Middle frontal gyrus (tissue), 1 donor: ENCODE measurements around the gene NFX1.
"Not testable (repeated sequence)": the region's sequence is repeated elsewhere in the genome, so short reads cannot be mapped to it uniquely, and the experiment has no call there.

Source experiments
- DNase-seq: peaks from one replicate; pipeline ENCODE4 v3.0.0-alpha.2; 2015; ENCODE audit warnings: low spot score; ENCODE audit errors: extremely low spot score

The NFX1 gene

GRCh38 chr9:33355933-33356332 is 65.6 kb downstream of the NFX1 start:
- DNase-seq, result no peak

GRCh38 chr9:33358641-33359040 is 68.3 kb downstream of the NFX1 start:
- not testable (repeated sequence) for DNase-seq

- DNase-seq, result no peak
Observed at GRCh38 chr9:33364127-33364526, 73.8 kb downstream of the NFX1 start.

GRCh38 chr9:33364814-33365213 is 74.5 kb downstream of the NFX1 start:
- DNase-seq, result not testable (repeated sequence)

- no peak for DNase-seq
Observed at GRCh38 chr9:33366979-33367480, 76.7 kb downstream of the NFX1 start.

GRCh38 chr9:33372900-33373299 is 82.6 kb downstream of the NFX1 start:
- DNase-seq, result no peak

- no peak for DNase-seq
Observed at GRCh38 chr9:33374190-33374589, 83.9 kb downstream of the NFX1 start.

- peak; percentile 72 for DNase-seq
Observed at GRCh38 chr9:33374634-33375237, 84.4 kb downstream of the NFX1 start.

- no peak for DNase-seq
Observed at GRCh38 chr9:33375238-33375840, 85.0 kb downstream of the NFX1 start.

- peak; percentile 53 for DNase-seq
Observed at GRCh38 chr9:33375841-33376321, 85.6 kb downstream of the NFX1 start.

- DNase-seq, result no peak
Observed at GRCh38 chr9:33377089-33377715, 86.9 kb downstream of the NFX1 start.

- no peak for DNase-seq
Observed at GRCh38 chr9:33378121-33378795, 87.9 kb downstream of the NFX1 start.

GRCh38 chr9:33379666-33380389 is 89.5 kb downstream of the NFX1 start:
- no peak for DNase-seq

GRCh38 chr9:33380390-33381094 is 90.2 kb downstream of the NFX1 start:
- no peak for DNase-seq

GRCh38 chr9:33381231-33381791 is 91.0 kb downstream of the NFX1 start:
- no peak for DNase-seq

- not testable (repeated sequence) for DNase-seq
Observed at GRCh38 chr9:33382397-33382796, 92.1 kb downstream of the NFX1 start.

- DNase-seq, result not testable (repeated sequence)
Observed at GRCh38 chr9:33383396-33383795, 93.1 kb downstream of the NFX1 start.

GRCh38 chr9:33385536-33385935 is 95.2 kb downstream of the NFX1 start:
- not testable (repeated sequence) for DNase-seq

- DNase-seq, result not testable (repeated sequence)
Observed at GRCh38 chr9:33385979-33386640, 95.8 kb downstream of the NFX1 start.

- not testable (repeated sequence) for DNase-seq
Observed at GRCh38 chr9:33386641-33386996, 96.3 kb downstream of the NFX1 start.
